Non-pigmented ciliary epithelial cell (primary cell): ENCODE measurements around the gene TMEM140.
A peak's percentile ranks its signal among the peaks of the same experiment; 100 is the strongest.

Experiments used
- DNase-seq: peaks from one replicate; pipeline ENCODE4 v3.0.0-alpha.2; 2010; ENCODE audit warnings: low read depth

Gene TMEM140

DNA sequence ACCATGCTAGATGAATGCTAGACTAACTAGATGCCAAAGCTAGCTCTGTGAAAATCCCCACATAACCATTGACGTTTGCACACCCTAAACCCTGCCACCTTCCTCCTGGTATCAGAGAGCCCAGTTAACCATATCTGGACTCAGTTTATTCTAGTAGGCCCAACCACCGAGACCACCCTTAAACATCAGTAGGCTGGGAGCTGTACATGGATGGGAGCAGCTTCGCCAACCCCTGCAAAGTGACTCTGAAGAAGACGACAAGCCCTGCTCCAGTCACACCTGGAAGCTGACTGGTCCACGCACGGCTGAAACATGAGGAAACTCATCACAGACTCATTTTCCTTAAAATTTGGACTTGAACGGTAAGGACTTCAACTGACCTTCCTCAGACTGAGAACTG is 27.1 kb downstream of the TMEM140 start:
- no peak for DNase-seq

DNA sequence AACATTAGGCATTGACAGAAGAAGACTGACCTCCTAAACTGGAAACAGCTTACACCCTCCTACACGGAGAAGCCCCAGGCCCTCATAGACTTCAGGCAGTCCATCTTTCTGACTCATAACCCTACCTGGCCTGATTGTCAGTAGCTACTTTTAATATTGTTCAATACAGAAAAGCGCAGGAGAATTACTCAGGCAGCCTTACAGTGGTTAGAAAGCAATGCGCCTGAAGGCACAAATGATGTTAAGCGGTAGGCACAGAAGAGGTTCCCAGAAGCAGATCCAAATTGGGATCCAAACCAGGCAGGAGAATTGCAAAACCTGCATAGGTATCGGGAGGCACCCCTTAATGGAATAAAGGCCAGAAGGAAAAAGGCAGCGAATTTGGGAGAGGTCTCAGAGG is 28.1 kb downstream of the TMEM140 start:
- DNase-seq, result no peak

DNA sequence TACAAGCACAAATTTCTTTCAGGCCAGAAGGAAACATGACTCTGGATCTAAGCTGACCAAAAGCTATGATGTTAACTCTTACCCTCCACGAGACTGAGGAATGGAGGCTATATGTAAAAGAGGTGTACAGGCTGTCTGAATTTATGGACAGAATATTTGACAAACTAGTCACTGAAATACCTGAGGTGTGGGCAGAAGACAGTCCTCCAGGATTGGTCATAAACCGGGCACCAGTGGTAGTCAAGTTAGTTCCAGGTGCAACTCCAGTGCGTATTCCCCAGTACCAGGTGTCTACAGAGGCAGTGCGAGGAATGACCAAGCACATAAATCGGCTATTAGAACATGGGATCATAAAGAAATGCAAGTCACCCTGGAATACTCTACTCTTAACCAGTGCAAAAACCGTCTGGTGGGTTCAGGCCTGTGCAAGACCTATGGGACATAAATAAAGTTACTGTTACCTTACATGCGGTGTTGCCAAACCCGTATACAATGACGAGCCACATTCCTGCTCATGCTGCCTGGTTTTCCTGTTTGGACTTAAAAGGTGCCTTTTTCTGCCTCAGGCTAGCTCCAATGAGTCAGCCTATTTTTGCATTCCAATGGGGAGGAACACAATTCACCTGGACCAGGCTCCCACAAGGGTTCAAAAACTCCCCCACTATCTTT is 29.3 kb downstream of the TMEM140 start:
- DNase-seq, result no peak

DNA sequence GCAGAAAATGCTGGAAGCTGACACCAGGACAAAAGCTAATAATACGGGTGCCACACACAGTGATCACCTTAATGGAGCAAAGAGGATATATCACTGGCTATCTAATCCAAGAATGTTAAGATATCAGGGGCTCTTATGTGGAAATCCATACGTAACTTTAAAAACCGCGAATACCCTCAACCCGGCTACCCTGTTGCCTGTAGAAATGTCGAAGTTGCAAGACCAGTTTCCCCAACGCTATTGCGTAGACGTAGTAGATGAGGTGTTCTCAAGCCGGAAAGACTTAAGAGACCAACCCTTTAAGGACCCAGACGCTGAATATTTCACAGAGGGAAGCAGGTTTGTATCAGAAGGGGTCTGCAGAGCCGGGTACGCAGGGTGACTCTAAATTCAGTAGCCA is 30.5 kb downstream of the TMEM140 start:
- no peak for DNase-seq

DNA sequence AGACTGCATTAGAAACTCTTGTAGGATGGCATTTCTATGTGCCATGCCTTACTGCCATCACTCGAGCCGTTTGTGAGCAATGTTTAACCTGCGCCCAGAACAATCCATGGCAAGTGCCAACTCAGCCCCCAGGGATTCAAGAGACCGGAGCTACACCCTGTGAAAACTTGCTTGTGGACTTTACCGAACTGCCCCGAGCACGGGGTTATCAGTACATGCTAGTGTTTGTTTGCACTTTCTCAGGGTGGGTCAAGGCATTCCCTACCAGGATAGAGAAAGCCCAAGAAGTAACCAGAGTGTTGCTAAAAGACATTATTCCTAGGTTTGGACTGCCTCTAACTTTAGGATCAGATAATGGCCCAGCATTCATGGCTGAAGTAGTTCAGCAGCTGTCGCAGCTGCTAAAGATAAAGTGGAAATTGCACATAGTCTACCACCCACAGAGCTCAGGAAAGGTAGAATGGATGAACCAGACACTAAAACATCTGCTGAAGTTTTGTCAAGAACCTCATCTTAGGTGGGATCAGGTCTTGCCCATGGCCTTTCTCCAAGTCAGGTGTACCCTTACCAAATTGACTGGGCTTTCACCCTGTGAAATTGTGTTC is 31.6 kb downstream of the TMEM140 start:
- DNase-seq, result no peak

DNA sequence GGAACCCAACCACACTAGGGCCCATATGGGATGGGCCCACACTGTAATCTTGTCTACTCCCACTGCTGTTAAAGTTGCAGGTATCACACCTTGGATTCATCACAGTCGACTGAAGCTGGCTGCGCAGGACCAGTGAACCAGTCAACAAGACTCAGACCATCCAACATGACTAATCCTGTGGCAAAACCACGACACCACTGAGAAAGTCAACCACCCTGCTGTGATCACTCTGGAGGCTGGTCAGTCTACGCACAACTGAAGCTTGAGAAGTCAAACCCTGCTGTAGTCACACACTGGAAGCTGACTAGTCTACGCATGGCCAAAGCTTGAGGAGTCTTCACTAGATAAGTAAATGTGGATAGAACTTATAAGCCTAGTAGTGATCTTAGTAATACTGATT is 32.2 kb downstream of the TMEM140 start:
- DNase-seq, result no peak

DNA sequence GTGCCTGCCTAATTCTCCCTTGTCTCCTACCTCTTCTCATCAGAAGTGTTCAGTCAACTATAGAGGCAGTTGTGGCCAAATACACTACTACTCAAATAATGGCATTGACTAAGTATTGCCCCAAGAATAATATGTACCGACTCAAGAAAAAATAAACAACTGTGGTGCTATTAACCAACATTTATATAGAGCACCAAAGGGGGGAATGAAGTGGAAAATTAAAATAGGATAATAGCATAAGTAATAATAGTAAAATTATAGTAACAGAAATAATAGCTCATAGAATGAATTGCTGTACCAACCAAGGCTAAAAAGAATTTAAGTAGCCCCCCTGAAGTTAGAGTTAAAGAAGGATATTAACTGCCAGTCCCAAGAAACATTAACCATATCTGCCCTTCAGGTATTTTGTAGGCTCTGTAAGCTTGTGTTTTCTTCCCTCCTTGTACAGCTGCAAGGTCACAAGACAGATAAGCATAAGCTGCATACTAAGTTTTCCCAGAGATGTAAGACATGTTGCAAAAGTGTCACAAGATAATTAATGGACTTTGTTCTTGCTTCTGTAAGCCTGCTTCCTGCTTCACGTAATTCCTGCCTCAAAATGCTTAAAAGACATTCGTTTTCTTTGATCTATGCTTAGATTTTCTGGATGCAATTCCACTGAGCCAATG is 33.5 kb downstream of the TMEM140 start:
- no peak for DNase-seq

DNA sequence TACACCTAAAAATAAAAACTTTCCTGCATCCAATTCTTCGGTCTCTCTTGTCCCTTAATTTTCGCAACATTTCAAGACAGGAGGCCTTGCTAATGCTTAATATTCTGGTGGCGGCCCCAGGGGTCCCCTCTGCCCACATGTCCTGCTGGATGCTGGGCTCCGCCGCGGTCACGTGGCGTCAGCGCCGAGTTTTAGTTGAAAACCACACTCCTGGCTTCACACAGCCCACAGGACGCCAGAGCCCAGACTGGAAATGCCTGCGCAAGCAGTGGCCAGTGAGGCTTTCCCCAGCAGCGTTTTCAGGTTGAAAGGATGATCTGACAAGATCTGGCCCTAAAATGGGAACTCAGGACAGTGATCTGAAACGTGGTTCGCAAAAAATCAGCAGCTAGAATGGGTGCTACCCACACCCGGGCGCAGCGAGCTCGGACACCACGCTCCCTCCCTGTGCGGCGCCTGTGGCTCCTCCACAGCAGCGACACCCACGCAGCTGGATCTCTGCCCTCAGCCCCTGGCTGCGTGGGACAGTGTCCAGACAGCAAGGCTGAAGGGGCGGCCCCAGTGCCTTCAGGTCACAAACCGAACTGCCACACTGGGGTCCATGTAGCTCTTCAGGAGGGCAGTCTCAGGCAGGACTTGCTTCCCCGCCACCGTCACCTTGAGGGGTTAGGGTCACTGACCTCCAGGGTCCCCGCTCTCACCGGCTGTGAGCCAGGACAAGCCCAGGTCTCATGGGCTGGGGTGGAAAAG is 34.2 kb downstream of the TMEM140 start:
- DNase-seq, result no peak

DNA sequence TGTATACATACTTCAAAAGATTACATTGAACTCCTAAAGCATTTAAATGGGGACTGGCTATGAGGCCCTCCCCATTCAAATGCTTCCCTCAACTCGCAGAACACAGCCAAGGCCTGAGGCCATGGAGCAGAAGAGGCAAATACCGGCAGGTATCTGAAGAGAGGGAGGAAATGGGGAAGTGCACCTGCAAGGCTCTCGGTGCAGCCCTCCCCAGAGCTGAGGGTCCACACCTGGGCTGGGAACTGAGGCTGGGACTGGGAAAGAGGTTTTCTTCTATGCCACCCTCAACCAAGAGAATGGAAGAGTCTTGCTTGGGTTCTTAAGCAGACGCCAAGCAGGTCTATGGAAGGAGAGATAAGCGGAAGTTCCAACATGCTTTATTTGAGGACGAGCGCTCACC is 35.6 kb downstream of the TMEM140 start:
- DNase-seq, result no peak

DNA sequence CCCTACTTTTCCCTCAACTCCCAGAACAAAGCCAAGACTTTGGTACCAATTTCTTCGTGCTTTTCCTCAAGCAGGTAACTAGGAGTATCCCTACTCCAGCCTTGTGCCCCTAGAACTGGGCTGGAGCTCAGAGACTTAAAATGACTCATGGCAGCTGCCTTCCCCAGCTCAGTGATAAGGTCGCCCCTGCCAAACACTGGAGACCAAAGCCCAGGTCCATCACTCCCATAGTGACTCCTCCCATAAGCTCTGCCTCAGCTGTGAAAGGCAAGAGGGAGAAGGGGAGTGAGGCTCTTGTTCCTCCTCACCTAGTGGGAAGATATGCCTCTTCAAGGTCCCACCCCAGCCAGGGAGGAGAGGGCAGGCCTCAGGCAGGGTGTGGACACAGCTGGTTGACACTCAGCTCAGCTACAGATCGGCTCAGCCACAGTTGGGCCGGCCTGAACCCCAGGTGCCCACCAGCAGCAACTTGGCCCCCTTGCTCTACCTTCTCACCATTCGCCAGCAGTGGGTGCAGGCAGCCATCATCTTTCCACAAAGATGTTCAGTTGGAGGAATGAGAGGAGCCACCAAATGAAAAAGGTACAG is 36.5 kb downstream of the TMEM140 start:
- no peak for DNase-seq

DNA sequence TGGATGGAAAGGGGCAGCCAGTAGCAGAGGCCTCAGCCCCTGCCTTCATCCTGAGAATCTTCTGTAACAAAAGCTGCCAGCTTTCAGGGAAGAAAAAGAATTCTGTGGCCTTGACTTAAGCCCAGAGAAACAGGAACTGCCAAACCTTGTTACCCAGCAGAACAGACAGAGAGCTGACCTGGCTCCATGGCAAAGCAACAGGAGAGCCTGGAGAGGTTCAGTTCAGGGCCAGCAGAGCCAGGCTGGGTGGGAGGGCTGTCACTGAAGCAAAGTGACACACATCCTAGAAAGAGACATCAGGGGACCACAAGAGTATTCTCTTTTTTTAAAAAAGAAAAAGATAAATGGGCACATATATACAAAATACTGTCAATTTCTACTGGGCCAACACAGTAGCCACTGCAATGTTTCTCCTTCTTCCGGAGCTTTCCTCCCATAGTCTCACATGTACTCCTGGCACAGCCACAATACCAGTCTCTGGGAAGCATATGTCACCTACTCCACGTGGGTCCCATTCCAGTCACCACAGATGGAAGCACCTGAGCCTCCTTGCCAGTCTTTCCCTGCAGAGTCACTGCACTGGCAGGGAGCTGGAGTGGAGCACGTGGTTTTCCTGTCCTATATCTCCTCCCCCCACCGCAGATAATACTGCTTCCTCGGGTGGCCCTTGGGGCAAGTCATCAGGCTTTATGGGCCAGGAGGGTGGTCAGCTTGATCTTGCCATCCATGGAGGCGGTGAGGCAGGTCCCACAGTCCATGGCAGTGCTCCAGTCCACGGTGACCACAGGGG is 37.8 kb downstream of the TMEM140 start:
- no peak for DNase-seq

DNA sequence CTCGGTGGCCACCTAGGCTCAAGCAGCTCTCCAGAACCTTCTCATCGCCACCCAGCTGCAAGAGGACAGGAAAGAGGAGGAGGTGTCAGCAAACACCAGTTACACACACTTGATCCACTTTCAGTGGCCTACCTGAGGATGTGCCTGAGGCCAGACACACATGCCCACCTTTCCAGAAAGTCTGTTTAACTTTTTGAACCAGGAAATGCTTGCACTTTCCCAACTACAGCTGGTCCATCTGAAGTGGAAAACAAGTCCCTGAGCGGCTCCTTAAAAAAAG is 38.3 kb downstream of the TMEM140 start:
- DNase-seq, result no peak

DNA sequence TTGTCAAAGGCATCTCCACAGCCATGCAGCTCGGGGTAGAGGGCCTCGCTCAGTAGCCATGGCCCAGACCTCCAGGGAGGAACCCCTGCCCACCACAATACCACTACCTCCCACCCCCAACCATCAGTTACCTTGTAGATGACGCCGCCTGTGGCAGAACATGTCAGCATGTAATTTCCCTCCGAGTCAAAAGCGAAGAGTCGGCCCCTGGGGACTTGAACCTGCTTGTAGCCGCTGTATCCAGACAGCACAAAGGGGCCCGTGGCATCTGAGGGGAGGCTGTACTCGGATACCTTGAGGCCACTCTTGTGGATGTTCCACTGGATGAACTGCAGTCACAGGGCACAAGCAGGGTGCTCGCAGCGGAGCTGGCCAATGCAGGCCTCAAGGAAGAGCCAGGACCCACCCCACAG is 39.0 kb downstream of the TMEM140 start:
- no peak for DNase-seq

DNA sequence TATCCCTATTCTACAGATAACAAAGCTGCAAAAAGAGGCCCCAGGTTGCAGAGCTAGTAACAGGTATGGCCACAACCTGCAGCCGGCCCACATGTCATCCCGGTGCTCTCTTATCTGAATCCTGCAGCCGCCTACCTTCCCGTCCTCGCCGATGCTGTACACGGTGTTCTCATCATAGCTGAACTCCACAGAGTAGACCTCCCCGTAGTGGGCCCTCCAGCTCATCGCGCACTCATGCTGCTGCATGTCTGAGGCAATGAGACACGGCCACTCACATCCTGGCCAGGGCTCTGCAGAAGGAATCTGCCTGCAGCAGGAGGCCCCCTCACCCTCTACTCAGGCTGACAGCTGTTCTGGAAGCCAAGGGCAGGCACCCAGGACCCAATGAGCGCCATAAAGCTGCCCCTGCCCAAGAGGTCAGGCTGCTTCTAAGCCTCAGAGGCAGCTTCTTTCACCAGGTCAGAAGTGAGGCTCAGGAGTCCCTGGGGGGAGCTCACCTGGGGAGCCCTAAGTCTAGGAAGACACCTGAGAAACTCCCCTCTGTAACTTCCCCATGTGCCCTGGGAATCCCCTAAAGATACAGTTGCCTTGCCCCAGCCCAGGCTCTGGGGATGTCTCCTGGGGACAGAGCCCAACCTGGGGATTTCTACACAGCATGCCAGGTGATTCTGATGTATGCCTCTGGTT is 40.6 kb downstream of the TMEM140 start:
- no peak for DNase-seq

DNA sequence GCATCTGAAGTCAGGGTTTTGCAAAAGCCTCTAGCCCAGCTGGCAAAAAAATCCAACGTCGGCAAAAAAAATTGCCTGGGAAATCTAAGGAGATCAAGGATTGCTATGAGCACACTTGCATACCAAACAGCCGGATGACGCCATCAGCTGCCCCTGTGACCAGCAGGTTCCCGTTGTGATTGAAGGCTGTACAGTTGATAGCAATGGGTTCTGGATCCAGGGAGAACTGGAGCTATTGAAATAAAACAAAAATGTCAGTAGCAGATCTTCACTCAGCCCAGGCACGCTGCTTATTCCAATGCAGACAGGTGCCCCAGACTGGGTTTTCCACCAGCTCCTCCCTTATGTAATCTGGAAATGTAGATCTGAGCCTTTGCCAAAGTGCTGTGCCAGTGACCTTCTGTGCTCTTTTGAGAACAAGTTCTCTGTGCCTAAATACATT is 41.4 kb downstream of the TMEM140 start:
- no peak for DNase-seq

DNA sequence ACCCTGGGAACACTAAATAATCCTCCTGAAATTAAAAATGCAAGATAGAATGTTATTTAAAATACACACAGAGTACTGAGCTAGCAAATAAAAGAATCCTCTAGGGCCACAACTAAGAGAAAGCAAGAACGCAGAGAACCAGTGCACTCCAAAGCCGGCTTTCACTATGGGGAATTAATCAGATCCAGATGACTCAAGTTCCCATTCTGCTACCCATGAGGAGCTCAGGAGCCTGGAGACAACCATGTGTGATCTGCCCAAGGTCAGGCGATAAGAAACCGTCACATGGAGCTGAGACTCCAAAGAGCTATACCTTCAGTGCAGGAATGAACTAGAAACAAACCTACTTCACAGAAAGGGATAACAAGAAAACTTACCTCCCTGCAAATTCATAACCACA is 42.1 kb downstream of the TMEM140 start:
- DNase-seq, result no peak

DNA sequence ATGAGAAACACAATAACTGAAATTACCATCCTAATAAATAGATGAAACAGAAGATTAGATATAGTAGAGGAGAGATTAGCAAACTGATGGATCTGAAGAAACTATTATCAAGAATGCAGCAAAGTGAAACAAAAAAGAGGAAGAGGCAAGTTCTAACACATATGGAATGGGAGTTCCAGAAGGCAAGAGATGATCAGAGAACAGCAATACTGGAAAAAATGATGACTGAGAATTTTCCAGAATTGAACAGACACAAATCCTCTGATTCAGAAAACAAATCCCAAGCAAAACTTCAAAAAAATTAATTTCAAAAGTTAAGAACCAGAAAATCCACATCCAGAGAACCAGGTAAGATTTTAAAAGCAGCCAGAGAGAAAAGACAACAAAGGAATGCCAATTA is 42.8 kb downstream of the TMEM140 start:
- no peak for DNase-seq

DNA sequence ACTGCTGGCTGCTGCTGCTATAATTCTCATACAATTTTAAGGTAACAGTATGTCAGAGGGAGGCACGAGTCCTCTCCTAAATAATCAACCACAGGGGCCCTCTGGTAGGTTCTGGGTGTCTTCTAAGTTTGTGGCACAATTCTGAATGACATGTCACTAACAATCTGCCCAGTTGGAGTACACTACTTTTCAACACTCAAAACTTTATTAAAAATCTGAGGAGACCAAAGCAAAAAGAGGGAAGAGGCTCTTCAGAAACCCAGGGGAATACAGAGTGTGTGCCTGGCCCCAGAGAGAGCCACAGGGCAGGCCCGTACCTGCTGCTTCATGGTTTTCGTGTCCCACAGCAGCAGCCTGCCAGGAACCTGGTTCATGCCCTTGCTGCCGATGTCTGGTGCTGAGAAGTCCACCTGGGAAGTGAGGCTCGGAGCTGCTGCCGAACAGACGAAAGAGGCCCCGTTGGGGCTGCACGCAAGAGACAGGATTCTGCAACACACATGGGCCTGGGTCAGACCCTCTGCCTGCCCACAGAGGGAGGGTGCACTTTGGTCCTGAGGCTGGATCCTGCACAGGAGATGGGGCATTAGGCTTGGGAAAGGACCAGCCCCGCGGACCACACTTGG is 45.2 kb downstream of the TMEM140 start:
- no peak for DNase-seq

DNA sequence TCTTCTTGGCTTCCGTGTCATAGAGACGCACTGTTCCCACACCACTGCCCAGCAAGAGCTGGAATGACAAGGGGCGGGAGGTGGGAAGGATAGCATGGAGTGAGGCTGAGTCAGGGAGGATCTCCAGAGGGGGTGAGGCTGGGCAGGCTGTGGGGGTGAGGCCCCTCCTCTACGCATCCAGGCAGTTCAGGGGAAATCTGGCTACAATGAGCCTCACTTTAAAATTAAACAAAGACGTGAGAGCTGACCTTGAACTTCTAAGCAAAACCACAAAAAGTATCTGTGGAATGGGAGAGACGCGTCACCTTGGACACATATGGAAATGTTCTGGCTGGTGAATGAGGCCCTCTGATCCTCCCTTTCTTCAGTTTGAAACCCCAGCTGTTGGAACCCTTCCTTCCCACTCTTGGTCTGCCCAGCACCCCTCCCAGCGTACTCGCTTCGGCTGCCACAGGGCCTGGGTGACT is 45.8 kb downstream of the TMEM140 start:
- peak; percentile 93 for DNase-seq

DNA sequence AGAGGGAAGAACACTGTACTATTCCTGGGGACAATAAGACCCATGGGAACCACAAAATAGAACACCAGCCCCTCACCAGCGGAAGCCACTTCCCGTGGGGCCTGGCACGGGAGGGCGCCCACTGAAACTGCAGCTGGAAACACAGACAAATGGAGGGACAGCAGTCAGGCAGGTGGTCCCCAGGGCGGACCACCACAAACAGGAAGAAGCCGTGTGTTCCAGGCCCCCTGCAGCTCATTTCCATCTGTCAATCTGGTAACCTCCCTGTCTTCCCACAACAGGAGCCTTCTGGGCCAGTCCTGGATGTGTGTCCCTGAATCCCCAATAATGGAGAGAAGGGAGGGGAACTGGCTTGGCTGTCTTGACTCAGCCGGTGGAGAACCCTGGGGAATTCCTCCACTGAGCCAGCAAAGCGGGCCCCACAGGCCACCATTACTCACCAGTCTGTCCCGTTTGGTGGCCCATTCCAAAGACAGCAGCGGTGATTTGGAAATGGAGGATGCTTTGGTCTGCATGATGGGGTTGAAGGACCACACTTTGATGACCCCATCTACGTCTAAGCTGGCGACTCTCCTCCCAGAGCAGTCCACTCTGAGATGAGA is 46.7 kb downstream of the TMEM140 start:
- DNase-seq, result no peak
